Measurements from ENCODE around the gene MAMDC2. TPM values are rescaled to one million over a fixed set of nuclear protein-coding genes. Genes with fewer than 3 reads are reported as not detected.

The MAMDC2 gene
- polyA plus RNA-seq, 2 of the 4 experiments (the other 2 are of a cell fraction): 0.30 to 0.34 TPM

DNA sequence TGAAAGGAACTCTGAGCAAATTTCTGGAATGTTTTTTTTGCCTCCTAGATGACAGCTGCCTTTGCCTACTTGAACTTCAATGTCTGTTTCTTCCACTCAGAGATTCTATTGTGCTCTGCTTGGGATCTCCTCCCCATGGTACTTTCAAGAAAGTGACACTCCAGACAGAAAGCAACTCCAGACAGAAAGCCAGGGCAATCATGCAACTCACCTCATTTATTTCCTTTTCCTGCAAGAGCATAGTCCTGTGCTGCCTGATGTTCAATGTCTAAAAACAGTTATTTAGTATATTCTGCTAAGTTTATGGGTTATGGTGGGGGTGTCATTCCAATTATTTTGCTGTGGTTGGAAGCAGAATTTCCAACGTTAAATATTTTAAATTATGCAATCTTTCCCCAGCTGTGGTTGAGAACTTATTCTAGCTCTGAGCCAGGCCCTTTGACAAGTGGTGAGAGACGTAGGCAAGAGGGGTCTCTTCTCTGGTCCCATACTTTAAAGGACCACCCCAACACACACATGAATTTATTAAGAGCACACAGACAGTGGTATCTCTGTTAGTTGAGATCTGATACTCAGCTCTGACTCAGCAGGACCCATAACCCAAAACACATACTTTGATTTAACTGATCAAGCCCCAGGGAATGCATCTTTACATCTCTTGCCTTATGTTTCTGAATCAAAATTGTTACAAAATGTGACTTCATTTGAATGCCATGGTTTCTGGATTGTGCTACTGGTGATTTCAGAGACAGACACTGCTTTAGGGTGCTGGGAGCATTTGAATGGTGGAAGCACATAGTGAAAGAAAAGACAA is 39.5 kb upstream of the MAMDC2 start:
- H3K4me2 ChIP-seq: no peak overlapping the region
- ChIA-PET CTCF (no interaction called here), POLR2A (interaction anchor here (0.7 kb wide), 1 partner anchor 1329 kb away, joined by 3 read pairs; no protein-coding TSS in a partner anchor)
- DNase-seq (ENCODE audit: low read depth in 1 of 2, low spot score in 1 of 2): no peak
- FAIRE-seq: no peak
- no peak for ATAC-seq
- no peak overlapping the region for H3K27ac ChIP-seq
- no peak overlapping the region for H3K4me3 ChIP-seq
- TF ChIP-seq TFCP2L1 (CRISPR knock-in tag; IDR thresholded peaks at IDR 0.05): no peak
- no peak for TF ChIP-seq JUN (IDR thresholded peaks at IDR 0.05)
- no peak for TF ChIP-seq ZSCAN20 (CRISPR knock-in tag; IDR thresholded peaks at IDR 0.05)
- TF ChIP-seq, protein P1, sequence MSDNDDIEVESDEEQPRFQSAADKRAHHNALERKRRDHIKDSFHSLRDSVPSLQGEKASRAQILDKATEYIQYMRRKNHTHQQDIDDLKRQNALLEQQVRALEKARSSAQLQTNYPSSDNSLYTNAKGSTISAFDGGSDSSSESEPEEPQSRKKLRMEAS (IDR thresholded peaks at IDR 0.05): no peak
- TF ChIP-seq, protein P2, sequence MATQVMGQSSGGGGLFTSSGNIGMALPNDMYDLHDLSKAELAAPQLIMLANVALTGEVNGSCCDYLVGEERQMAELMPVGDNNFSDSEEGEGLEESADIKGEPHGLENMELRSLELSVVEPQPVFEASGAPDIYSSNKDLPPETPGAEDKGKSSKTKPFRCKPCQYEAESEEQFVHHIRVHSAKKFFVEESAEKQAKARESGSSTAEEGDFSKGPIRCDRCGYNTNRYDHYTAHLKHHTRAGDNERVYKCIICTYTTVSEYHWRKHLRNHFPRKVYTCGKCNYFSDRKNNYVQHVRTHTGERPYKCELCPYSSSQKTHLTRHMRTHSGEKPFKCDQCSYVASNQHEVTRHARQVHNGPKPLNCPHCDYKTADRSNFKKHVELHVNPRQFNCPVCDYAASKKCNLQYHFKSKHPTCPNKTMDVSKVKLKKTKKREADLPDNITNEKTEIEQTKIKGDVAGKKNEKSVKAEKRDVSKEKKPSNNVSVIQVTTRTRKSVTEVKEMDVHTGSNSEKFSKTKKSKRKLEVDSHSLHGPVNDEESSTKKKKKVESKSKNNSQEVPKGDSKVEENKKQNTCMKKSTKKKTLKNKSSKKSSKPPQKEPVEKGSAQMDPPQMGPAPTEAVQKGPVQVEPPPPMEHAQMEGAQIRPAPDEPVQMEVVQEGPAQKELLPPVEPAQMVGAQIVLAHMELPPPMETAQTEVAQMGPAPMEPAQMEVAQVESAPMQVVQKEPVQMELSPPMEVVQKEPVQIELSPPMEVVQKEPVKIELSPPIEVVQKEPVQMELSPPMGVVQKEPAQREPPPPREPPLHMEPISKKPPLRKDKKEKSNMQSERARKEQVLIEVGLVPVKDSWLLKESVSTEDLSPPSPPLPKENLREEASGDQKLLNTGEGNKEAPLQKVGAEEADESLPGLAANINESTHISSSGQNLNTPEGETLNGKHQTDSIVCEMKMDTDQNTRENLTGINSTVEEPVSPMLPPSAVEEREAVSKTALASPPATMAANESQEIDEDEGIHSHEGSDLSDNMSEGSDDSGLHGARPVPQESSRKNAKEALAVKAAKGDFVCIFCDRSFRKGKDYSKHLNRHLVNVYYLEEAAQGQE (IDR thresholded peaks at IDR 0.05): no peak
- TF ChIP-seq RNF2 (IDR thresholded peaks at IDR 0.05; ENCODE audit: borderline replicate concordance, low read depth): no peak
- TF ChIP-seq FOXS1 (CRISPR knock-in tag; IDR thresholded peaks at IDR 0.05): no peak
- TF ChIP-seq SREBF2 (IDR thresholded peaks at IDR 0.05): no peak
- no peak for TF ChIP-seq HOXB13 (CRISPR knock-in tag; IDR thresholded peaks at IDR 0.05; ENCODE audit: low read depth)
- TF ChIP-seq, protein P3, sequence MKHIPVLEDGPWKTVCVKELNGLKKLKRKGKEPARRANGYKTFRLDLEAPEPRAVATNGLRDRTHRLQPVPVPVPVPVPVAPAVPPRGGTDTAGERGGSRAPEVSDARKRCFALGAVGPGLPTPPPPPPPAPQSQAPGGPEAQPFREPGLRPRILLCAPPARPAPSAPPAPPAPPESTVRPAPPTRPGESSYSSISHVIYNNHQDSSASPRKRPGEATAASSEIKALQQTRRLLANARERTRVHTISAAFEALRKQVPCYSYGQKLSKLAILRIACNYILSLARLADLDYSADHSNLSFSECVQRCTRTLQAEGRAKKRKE (CRISPR knock-in tag; IDR thresholded peaks at IDR 0.05; ENCODE audit: low read depth): no peak
- TF ChIP-seq JUNB (IDR thresholded peaks at IDR 0.05): no peak
- TF ChIP-seq MAFK (IDR thresholded peaks at IDR 0.05; ENCODE audit: partially characterized antibody): no peak
- TF ChIP-seq, protein P4, sequence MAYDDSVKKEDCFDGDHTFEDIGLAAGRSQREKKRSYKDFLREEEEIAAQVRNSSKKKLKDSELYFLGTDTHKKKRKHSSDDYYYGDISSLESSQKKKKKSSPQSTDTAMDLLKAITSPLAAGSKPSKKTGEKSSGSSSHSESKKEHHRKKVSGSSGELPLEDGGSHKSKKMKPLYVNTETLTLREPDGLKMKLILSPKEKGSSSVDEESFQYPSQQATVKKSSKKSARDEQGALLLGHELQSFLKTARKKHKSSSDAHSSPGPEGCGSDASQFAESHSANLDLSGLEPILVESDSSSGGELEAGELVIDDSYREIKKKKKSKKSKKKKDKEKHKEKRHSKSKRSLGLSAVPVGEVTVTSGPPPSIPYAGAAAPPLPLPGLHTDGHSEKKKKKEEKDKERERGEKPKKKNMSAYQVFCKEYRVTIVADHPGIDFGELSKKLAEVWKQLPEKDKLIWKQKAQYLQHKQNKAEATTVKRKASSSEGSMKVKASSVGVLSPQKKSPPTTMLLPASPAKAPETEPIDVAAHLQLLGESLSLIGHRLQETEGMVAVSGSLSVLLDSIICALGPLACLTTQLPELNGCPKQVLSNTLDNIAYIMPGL (CRISPR knock-in tag; IDR thresholded peaks at IDR 0.05; ENCODE audit: borderline replicate concordance): no peak
- no peak for TF ChIP-seq RARB (CRISPR knock-in tag; IDR thresholded peaks at IDR 0.05)
- TF ChIP-seq TP53 (CRISPR knock-in tag; IDR thresholded peaks at IDR 0.05): no peak
- no peak for TF ChIP-seq HEYL (CRISPR knock-in tag; IDR thresholded peaks at IDR 0.05)
- no peak for TF ChIP-seq HDAC2 (IDR thresholded peaks at IDR 0.05)
- no peaks in the 10 kb centered on the region for H3K9me3 ChIP-seq
- no peaks in the 10 kb centered on the region for H3K4me1 ChIP-seq
- 14% methylated on average over 2 of the region's 2 CpGs for WGBS (ENCODE audit: missing lambda C conversion rate)

DNA sequence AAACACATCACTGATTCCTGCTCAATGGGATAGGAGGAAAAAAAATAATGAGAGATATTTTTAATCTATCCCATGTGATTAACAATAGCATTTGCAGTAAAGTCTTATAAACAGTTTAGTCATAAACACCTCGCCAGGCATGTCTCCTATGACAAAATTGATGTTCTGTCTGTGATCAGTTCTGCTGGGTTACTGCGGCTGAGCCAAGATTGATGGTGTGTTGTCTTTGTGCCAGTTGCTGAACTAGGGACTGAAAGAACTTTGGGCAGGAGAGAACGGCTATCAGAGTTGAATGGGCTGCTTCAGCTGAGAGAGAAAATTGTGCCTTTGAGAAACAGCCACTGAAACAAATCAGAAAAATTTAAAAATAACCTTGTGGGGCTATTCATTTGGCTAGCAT is 37.3 kb upstream of the MAMDC2 start:
- ATAC-seq: no peak

More for the DNA sequence above, 37.3 kb upstream of the MAMDC2 start:
- CTCF ChIA-PET: interaction anchor here (1.1 kb wide), 1 partner anchor 108 kb away, joined by 5 read pairs; no protein-coding TSS in a partner anchor
- Histone ChIP-seq H3K4me2 (no peak overlapping the region), H3K4me3 (no peak overlapping the region), H3K27ac (no peak overlapping the region), H3K9me3 (no peaks in the 10 kb centered on the region), H3K4me1 (no peaks in the 10 kb centered on the region)
- POLR2A ChIA-PET: no interaction called here
- TF ChIP-seq, protein P5, sequence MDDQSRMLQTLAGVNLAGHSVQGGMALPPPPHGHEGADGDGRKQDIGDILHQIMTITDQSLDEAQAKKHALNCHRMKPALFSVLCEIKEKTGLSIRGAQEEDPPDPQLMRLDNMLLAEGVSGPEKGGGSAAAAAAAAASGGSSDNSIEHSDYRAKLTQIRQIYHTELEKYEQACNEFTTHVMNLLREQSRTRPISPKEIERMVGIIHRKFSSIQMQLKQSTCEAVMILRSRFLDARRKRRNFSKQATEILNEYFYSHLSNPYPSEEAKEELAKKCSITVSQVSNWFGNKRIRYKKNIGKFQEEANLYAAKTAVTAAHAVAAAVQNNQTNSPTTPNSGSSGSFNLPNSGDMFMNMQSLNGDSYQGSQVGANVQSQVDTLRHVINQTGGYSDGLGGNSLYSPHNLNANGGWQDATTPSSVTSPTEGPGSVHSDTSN (IDR thresholded peaks at IDR 0.05): no peak
- no peak for TF ChIP-seq GATA3 (IDR thresholded peaks at IDR 0.05; ENCODE audit: borderline replicate concordance)
- TF ChIP-seq POLR2AphosphoS2 (conservative IDR thresholded peaks at IDR 0.05; ENCODE audit: low read length): no peak
- no peak for TF ChIP-seq CHD4 (IDR thresholded peaks at IDR 0.05; ENCODE audit: borderline replicate concordance)
- TF ChIP-seq, protein P6, sequence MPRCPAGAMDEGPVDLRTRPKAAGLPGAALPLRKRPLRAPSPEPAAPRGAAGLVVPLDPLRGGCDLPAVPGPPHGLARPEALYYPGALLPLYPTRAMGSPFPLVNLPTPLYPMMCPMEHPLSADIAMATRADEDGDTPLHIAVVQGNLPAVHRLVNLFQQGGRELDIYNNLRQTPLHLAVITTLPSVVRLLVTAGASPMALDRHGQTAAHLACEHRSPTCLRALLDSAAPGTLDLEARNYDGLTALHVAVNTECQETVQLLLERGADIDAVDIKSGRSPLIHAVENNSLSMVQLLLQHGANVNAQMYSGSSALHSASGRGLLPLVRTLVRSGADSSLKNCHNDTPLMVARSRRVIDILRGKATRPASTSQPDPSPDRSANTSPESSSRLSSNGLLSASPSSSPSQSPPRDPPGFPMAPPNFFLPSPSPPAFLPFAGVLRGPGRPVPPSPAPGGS (IDR thresholded peaks at IDR 0.05): no peak
- no peak for TF ChIP-seq FOSB (CRISPR knock-in tag; IDR thresholded peaks at IDR 0.05)
- no peak for TF ChIP-seq RCOR1 (IDR thresholded peaks at IDR 0.05; ENCODE audit: low read depth, low read length)
- no peak for TF ChIP-seq RNF2 (IDR thresholded peaks at IDR 0.05; ENCODE audit: borderline replicate concordance, low read depth)
- no peak for TF ChIP-seq NFE2L2 (conservative IDR thresholded peaks at IDR 0.05; ENCODE audit: low read length)
- TF ChIP-seq EHF (CRISPR knock-in tag; IDR thresholded peaks at IDR 0.05): no peak
- TF ChIP-seq JUN (IDR thresholded peaks at IDR 0.05): no peak
- no peak for TF ChIP-seq POLR2A (IDR thresholded peaks at IDR 0.05; ENCODE audit: low read length)
- TF ChIP-seq JUNB (IDR thresholded peaks at IDR 0.05): no peak
- TF ChIP-seq, protein P7, sequence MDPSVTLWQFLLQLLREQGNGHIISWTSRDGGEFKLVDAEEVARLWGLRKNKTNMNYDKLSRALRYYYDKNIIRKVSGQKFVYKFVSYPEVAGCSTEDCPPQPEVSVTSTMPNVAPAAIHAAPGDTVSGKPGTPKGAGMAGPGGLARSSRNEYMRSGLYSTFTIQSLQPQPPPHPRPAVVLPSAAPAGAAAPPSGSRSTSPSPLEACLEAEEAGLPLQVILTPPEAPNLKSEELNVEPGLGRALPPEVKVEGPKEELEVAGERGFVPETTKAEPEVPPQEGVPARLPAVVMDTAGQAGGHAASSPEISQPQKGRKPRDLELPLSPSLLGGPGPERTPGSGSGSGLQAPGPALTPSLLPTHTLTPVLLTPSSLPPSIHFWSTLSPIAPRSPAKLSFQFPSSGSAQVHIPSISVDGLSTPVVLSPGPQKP (IDR thresholded peaks at IDR 0.05; ENCODE audit: low read depth, low read length): no peak
- WGBS (ENCODE audit: missing lambda C conversion rate): 51% methylated on average over 3 of the region's 3 CpGs
- FAIRE-seq: no peak
- no peak for DNase-seq (ENCODE audit: low read depth in 1 of 2, low spot score in 1 of 2)
